GOT3 (cell line): ENCODE data around the gene ACTL8.

Source experiments
- DNase-seq: peaks from one replicate; lab custom pipeline; 2025; ENCODE audit warnings: mixed read lengths; lab: John Stamatoyannopoulos, UW

The ACTL8 gene

DNA sequence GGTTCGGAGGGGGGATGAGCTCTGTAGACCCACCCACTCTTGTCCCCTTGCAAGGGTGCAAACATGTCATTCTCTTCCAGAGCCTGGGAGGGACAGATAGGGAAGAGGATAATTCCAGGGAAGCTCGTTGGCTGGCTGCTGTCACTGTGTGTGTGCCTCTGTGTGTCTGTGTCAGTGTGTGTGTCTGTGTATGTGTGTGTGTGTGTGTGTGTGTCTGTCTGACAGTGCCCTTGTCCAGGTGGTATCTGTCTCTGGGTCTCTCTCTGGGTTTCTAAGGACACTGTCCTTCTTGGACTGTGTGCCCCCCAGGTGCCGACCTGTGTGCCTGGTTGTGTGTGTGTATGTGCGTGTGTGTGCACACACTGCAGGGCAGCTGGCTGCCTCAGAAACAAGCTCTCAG lies 90.5 kb downstream of the ACTL8 start:
- no peak for DNase-seq

DNA sequence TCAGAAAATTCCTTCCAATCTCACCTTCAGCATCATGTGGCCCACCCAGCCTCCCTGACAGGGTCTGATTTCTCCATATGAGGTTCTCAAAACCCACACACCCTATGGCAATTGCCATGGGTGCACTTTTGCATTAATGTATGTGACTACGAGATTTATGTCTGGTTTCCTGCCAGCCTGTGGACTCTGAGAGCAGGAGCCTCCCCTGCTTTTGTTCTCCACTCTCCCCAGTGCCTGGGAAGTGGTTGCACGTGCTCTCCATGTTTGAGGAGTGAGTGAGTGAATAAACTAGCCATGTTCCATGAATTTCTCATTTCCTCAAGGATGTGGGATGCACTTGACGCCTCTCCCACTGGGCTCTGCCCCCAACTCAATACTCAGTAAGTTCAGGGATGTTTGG lies 91.2 kb downstream of the ACTL8 start:
- DNase-seq, result no peak

DNA sequence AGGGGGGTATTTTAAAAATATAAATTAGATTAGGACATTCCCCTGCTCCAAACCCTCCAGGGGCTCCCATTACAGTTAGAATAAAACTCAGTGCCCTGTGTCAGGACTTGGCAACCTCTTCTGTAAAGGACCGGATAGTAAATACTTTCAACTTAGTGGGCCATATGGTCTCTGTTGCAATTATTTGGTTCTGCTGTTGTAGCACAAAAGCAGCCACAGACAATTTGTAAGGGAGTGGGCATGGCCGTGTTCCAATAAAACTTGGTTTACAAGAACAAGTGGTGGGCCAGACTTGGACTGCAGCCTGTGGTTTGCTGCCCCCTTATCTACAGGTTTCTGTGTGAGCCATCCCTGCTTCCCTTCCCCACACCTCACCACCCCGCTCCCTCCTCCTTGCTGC lies 92.0 kb downstream of the ACTL8 start:
- no peak for DNase-seq

DNA sequence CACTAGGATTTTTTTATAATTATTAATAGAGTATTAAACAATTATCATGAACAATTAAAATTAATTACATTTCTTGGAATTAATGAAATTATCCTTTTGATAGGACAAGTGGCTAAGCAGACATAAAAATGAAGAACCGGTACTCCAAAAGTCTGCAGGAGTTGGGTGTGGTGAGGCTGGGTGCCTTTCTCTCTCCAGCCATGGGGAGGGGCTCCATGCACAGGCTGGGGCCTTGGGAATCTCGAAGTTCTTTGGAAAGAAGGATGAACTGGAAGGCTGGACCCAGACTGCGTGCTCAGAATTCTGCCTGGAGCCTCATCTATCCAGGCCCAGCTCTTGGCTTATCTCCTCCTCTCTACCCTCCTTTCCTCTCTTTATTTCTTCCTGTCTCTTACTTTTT lies 94.1 kb downstream of the ACTL8 start:
- no peak for DNase-seq

DNA sequence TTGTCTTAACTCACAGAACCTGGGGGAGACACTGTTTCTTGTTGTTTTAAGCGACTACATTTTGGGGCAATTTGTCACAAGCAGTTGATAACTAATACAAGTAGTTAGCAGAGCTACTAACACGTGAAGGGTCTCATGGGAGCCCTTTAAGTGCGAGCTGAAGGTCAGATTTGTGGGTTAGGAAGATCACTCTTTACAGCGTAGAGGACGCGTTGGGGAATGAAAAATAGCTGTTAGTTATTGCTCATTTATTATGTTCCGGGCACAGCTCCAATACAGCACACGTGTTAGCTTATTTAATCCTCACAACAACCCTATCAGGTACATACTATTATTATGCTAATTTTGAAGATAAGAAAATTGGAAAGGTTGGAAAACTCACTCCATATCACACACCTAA lies 95.9 kb downstream of the ACTL8 start:
- DNase-seq, result no peak

DNA sequence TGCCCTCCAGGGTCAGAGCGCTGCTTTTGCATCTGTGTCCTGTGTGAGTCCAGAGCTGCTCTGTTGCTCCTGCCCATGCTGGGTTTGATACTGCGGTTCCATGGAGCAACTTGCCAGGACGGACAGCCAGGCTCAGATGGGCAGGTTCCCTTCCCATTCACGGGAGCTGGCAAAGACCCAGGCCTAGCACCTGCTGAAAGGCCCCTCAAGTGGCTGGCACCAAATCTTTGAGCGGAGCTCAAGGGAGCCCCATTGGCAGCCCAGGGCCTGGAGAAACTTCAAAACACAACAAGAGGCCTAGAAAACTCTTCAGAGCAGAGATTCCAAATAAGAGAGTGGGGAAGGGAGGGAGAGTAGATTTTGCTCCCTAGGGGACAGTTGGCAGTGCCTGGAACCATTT lies 97.2 kb downstream of the ACTL8 start:
- no peak for DNase-seq

DNA sequence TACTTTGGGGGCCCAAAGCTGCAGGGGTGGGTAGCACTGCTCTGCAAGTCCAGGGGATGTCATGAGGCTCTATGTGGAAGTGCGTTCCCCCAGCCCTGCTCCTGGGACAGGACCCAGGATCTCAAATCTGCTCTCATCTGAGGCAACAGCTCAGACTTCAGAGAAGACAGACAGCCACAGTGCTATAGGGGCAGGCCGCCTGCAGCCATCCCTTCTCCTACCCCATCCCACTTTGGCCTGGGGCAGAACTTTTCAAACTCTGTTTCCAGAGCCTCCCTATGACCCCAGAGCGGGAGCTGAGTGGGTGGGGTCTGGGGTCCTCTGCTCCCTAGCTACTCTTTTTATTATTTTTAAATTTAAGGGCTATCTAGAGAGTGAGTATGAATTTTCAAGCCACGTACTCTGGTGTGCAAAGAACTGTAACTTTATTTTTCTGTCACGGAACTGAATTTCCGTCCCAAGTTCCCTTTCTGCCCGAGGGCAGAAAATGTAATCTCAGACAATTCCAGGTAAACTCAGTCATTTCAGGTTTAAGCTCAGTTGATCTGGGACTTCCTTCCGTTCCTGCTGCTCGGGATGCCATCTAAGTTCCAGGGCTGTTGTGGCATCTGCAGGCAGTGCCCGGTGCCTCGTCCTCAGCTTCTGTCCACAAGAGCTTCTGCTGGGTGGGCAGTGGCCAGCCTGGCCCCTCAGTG lies 98.3 kb downstream of the ACTL8 start:
- DNase-seq, result no peak

DNA sequence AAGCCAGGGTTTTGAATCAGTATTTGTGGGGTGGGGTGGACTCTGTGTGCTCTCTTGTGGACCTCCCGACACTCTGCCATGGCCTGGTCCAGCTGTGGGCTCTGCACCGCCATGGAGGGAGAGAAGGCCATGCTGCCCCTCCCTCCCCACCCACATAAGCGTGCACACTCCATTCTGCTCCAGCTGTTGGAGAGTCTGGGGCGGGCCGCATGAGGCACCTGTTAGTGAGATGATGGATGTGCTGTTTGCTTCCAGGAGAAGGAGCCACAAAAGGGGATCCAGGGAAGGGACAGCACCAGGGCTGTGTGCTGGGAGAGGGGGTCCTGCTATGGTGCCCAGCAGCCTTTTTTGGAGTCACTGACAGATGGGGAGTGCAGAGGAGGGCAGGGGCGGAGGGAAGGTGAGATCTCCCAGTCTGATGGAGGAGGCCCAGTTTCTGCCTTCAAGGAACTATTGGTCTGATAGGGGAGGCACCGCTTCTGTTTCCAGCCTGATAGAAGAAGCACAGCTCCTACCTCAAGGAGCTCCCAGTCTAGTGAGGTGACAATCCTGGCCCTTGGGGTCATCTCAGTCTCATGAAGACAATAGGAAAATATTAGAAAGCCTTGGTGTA lies 101.5 kb downstream of the ACTL8 start:
- no peak for DNase-seq

DNA sequence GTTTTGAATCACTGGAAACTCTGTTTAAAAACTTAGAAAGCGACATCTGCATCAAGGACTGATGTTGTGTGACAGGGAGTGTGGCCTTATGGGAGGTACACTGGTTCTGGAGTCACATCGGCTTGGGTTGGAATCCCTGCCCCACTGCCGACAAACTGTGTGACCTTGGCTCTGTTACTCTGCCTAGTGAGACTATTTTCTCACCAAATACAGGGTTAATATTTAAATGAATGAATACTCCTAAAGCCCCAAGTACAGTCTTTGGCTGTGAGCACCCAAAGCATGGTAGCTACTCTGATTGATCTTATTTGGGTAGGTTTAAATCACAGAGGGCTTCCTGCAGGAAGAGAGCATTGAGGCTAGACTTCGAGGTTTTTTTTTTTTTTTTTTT lies 102.0 kb downstream of the ACTL8 start:
- DNase-seq, result no peak

DNA sequence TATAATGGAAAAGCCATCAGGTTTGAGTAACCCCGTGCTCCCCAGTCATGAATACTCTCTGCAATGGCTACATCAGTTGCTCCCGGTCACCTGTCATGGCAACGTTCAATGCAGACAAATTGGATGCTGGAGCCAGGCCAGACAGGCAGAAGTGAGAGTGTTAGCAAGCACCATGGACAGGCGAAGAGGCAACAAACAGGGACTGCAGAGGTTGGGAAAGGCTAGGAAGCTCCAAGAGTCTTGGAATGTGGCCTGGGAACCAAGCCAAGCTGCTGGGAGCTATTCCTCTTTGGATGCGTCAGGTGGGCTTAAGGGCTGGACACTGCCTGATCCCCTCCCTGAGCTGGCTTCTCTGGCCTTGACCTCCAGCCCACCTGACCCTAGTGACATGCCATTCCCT lies 102.9 kb downstream of the ACTL8 start:
- DNase-seq, result no peak

DNA sequence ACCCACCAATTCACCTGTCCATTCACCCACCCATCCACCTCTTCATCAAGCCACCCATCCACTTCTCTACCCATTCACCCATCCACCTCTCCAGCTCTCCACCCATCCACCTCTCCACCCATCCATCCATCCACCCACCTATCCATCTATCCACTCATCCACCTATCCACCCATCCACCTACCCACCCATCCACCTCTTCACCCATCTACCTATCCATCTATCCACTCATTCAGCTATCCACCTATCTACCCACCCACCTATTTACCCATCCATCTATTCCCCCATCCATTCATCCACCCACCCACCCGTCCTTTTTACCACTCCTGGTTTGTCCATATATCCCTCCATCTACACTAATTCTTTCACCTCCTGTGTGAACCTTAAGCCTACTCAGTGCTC lies 105.7 kb downstream of the ACTL8 start:
- DNase-seq, result no peak

DNA sequence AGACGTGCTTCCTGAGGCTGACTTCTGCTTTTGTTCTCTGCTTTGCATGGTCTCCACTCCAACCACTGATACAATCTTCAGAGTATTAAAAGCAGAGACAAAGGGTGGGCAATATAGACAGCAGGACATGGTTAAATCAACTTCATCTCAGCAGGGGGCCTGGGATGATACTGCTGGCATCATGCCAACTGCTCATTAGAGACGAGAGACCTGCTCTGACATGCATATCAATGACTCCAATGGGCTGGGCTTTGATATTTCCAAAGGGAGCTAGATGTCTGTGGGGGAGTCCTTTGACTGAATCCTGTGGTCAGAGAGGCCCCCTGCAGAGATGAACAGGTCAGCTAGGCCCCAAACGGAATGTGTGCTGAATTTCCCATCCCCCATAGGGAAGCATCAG lies 106.6 kb downstream of the ACTL8 start:
- DNase-seq, result no peak

DNA sequence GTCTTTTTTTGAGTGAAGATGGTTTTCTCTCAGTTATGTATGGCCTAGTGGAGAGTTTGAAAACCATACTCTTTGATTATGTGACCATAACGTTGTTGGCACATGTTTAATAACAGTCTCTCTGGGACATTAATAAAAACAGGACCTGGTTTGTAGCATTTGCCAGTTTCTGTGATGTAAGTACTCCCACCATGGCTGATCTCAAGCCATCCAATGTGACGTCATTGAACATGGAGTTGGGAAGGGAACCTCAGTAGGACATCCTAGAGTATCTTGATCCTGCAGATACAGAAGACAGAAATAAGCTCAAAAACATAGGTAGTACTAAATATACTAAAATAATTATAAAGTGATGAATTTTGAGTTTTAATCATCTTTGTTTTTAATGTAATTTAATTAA lies 107.0 kb downstream of the ACTL8 start:
- no peak for DNase-seq

DNA sequence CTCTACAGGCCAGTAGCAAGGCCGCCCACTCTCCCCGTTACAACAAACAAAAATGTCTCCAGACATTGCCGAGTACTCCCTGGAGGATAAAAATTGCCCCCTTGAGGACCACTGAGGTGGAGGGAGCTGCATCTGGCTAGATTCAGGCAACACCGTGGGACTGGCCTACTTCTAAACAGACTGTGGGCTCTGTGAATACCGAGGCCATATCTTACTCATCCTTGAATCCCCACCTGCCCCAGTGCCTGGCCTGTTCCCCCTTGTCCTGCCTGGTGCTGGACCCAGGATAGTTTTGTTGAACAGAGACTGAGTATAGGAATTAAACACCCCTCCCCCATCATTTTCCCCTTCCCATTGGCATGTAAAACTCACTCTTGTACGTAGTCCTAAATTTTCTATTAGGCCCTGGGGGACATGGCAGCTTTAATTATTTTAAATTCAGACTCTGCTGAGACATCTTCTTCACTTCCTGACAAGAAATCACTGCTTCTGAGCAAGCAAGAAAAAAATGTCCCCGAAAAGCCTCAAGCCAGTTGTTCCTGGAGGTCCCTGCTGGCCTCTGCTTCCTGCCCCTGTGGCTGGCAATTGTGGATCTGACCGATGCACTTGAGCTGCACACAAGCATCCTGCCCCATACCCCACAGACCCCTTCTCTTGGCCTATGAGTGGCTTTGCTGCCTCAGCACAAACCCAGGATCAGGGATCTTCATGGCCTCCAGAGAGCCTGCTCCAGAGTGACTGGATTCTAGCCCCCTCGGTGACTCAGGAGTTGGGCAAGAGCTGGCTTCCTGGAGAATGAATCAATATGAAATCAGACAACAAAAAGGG lies 111.0 kb downstream of the ACTL8 start:
- peak; percentile 45 for DNase-seq

DNA sequence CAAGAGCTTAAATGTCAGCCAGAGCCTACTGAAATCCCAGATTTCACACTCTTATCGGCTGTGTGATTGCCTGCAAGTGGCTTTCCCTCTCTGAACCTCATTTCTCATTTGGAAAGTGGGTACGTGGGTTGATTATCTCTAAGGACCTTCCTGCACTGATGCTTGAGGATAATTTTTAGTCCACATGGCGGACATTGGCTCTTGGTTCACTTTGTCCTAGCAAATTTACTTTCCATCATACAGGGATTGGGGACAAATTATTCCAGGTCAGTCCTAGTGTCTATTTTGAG lies 111.6 kb downstream of the ACTL8 start:
- no peak for DNase-seq

DNA sequence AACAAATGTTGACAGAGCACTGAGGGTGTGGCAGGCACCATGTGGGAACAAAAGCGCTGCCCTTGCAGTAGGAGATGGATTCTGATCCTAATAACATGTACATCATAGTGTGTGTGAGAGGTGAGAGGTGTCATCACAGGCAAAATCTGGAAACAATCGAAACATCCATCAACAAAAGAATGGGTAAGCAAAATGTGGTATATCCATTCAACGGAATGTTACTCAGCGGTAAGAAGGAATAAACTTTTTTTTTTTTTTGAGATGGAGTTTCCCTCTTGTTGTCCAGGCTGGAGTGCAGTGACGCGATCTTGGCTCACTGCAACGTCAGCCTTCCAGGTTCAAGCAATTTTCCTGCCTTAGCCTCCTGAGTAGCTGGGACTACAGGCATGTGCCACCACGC lies 112.3 kb downstream of the ACTL8 start:
- DNase-seq, result no peak

DNA sequence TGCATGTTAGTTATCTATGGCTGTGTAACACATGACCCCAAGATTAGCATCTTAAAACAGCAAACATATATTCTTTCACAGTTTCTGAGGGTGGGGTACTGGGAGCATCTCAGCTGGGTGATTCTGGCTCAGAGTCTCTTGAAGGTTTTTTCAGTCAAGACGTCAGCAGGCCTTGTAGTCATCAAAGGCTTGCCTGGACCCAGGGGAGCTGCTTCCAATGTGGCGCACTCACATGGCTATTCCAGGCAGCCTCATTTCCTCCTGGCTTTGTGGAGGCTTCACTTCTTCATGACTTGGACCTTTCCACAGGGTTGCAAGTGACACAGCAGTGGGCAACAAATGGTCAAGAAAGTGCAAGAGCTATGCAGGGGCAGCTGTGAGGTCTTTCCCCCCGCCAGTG lies 114.7 kb downstream of the ACTL8 start:
- DNase-seq, result no peak

DNA sequence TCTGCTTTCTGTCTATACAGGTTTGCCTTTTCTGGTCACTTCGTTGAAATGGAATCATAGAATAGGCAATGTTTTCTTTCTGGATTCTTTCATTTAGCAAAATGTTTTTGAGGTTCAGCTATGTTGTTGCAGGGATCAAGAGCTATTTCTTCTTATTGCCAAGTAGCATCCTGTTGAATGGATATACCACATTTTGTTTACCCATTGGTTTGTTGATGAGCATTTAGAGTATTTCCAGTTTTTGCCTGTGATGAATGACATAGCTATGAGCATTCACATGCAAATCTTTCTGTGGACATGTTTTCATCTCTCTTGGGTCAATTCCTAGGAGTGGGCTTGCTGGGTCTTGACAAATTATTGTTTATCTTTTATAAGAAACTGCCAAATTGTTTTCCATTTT lies 115.5 kb downstream of the ACTL8 start:
- DNase-seq, result no peak

DNA sequence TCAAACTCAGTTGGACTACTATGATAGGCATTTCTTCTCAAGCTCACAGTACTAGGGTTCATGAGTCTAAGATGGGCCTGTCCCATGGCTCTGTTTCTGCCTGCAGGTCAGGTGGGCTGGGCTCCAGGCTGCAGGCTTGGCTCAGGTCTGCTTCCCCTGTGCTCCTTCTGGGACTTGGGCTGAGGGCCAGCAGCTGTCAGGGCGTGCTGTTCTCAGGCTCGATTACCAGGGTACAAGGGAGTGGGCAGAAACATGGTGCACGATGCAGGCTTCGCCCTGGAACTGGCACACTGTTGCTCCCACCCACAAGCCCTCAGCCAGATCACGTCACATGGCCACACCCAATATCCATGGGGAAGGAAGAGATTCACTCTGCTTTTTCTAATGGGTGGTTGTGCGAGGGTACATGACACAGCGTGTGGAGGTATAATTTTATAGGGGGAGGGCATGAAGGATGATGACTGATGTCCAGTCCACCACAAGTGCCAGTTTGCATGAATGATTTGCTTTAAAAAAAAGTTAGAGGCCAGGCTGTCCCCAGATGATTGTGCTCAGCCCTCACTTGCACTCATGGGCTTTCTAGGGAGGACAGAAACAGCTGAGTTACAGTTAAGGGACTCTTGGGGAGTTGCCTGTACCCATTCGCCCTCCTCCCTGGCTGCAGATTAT lies 118.0 kb downstream of the ACTL8 start:
- DNase-seq, result no peak

DNA sequence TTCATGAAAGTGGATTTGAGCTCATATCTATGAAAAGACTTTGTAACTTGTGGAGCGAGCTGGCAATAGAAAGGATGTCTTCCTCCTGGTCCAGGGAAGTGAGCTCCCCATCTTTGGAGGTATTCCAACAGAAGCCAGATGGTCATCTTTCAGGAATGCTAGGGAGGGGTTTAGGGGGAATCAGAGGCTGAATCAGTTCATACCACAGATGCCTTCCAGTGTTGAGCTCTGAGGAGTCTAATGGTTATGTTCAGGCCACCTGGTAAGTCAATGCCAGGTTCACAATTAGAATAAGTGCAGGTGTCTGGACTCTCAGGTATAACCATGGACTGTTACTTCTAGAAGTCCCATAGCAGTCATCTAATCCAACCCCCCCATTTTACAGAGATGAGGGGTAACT lies 119.1 kb downstream of the ACTL8 start:
- DNase-seq, result no peak

DNA sequence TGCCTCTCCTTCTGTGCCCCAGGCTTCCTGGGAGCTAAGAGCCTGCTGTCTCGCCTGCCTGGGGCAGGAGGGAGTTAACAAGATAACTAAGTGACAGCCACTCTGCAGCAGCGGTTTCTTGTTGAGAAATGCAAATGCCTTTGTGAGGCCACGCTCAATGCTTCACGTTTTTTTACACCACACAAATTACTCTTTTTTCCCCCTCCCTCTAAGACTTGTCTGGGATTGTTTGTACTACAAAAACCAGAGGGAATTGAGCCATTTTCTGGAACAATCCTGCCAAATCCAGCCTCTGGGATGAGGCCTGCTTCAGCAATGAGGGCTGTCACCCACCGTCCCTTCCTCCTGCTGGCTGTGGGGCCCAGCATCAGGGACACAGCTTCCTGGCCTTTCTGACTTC lies 119.6 kb downstream of the ACTL8 start:
- no peak for DNase-seq

DNA sequence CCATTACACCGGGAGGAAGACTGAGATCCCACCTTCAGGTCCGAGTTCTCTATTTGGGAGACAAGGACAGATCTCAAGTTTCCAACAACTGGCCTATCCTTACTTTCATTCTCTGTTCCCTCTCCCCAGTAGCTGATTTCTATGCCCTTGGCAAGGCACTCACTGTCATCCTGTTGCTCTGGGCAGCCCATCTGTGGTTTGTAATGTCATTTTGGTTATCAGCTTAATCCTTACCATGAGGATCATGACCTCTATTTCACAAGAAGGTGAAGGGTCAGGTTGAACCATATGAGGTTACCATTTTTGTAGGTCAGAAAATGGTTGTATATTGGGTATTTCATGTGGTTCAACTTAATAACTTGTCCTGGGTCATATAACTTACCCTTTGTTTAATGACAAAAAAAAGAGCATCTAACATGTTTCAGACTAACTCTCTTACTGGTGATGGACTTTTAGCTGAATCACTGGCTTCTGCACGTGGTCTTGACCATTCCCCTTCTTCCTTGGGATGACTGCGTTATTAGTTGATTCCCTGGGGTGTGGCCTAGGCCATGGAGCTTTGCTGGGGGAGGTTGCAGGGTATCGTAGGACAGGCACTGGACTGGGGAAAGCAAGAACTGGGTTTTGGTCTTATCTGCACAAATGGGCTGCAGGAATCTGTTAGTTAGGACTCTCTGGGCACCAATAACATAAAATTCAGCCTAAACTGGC lies 120.2 kb downstream of the ACTL8 start:
- no peak for DNase-seq
